HG03469 (cell line): Measurements from ENCODE around the gene SUPT20HL2.
"Not testable (repeated sequence)": the region's sequence is repeated elsewhere in the genome, so short reads cannot be mapped to it uniquely, and the experiment has no call there.

ENCODE experiments used
- ATAC-seq: cut with Tn5 transposase; IDR thresholded peaks from one replicate; pipeline ENCODE4 v1.9.1; 2021; ENCODE audit warnings: mild to moderate bottlenecking, moderate library complexity, moderate number of reproducible peaks; ENCODE audit not compliant: unreplicated experiment

The SUPT20HL2 gene

DNA sequence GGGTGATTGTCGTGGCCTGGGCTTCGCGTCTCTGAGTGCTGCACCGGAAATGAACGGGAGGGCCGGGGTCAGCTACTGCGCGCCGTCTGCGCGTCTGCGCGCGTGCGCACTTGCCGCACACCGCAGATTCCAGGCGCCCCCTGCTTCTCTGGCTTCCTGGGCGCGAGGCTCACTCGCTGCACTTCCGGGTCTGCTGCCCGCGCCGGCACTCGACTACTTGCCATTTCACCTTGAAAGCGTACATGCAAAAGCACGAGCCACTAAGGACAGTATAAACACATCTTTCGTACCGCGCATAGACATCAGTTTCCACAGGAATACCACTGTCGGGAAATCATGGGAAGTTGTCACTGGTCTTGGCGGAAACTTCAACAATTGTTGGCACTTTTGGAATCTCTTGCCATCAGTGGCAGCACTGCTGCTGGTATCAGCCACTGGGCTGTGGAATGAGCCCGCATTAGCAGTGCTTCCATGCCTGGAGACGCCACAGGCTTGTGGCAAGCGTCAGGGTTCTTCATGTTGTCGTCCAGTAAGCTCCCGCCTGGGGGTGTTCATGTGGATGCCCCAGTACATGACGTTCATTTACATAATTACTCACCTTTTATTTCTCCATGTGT, at the start of gene SUPT20HL2:
Gene SUPT20HL2, minus strand, starts transcription at position 51 of the 617 bp plus-strand sequence. CDS start 754 bp downstream, outside the sequence.
- no peak for ATAC-seq

DNA sequence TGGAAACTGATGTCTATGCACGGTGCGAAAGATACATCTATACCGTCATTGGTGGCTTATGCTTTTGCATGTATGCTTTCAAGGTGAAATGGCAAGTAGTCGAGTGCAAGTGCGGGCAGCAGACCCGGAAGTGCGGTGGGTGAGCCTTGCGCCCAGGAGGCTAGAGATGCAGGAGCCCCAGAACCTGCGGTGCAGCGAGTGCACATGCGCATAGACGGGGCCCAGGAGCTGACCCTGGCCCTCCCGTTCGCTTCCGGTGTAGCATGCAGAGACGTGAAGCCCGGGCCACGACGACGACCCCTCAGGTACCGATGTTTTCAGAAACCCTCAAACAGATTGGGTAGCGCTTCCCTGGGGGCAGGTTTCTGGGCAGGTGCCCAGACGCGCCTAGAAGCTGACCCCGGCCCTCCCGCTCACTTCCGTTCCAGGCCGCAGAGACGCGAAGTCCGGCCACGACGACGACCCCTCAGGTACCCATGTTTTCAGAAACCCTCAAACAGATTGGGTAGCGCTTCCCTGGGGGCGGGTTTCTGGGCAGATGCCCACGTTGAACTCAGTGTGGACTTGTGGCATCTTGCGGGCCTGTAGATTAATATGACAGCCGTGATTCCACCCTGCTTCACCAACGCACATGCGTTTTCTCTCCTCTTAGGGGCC, 48.3 kb upstream of the SUPT20HL2 start:
- ATAC-seq, result not testable (repeated sequence)

DNA sequence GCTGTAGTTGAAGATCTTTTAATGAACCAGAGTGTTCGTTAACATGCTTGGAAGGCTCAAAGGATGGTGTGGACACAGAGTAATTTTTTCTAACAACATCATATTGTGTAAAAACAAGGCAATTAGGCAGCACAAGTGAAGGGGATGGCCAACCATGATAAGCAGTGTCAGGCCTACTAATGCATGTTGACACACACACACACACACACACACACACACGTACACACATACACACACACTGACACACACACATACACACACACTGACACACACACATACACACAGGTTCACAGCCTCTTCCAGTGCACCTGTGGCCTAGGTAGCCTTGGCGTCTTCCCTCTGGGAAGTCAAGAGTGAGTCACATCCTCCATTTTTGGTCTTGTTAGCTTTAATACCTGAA, 46.4 kb upstream of the SUPT20HL2 start, which contains the start of gene SUPT20HL1:
Gene SUPT20HL1, plus strand, starts transcription at position 368 of the 400 bp plus-strand sequence. CDS start 2,122 bp downstream, outside the sequence.
- no peak for ATAC-seq

DNA sequence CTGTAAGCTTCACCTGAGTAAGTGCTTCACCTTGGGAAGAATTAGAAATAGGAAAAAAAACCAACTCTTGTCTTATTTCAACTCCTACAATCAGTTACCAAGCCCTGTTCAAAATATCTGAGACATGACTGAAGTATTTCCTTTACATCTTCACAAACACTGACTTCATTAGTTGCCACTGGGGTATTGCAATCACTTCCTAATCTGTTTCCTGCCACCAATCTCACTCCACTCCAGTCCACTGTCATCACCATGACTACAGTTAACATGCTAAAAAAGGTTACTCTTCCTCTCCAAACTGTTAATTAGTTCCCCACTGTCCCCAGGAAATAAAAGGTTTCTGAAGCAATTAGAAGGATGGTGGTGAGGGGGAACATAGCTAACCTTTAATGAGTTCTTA, 43.2 kb upstream of the SUPT20HL2 start:
- ATAC-seq, result no peak

DNA sequence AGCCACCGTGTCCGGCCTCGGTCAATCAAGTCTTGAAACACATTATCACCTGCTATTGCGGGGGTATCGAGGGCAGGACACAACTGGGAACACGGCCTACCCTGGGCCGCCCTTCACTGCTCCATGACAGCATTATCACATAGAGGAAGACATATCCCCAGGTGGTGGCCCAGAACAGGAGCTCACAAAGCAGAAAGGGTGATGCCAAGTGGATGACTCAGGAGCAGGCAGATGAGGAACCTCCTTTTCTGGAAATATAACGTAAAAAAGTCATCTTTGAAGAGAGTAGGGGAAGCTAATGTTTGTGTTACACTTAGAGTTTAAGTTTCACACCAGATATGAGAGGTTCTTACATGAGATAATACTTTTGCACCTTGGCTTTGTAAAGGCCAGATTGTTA, 41.2 kb upstream of the SUPT20HL2 start:
- no peak for ATAC-seq

DNA sequence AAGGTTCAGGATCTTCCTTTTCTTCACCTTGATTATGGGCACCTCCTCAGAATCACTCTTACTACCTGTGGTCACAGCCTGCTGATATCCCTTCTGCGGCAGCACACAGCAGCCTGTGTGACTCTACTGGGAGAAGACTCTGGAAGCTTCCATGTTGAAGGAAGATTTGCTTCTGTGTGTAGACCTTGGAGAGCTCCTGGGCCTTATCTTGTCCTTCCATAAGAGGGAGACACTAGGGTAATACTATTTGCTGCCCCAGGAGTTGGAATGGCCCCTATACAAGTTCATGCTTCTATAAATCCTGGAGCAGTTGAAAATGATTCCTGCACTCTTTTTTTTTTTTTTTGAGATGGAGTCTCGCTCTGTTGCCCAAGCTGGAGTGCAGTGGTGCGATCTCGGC, 36.3 kb upstream of the SUPT20HL2 start:
- no peak for ATAC-seq

DNA sequence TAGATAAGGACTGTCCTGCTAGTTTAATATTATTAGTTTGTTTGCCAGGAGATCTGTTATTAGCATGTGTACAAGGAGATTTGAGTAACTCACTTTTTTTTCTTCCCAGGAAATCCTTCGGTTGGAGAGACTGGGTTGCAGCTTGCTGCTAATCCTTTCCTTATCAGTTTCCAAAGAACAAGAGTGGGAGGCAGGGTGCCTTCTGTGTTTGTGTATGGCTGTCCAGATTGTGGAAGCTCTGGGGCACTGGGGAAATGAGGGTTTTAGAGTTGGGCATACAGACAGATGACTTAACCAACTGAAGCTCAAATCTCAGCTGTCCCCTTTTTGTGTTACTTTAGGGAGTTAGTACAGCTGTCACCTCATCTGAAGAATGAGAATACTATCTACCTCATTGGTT, 34.0 kb upstream of the SUPT20HL2 start:
- ATAC-seq, result no peak

DNA sequence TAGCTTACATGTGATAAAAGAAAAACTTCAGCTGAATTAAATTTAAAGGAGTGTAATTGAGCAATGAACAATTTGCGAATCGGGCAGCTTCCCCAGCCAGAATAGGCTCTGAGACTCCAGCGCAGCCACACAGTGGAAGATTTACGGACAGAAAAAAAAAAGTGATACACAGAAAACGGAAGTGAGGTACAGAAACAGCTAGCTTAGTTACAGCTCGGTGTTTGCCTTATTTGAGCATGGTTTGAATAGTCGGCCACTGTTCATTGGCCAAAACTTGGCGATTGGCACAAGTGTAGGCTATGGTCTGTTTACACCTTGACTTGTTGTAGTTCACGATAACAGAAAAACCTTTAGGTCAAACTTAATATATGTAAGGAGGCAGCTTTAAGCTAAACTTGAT, 29.9 kb upstream of the SUPT20HL2 start:
- ATAC-seq, result no peak

DNA sequence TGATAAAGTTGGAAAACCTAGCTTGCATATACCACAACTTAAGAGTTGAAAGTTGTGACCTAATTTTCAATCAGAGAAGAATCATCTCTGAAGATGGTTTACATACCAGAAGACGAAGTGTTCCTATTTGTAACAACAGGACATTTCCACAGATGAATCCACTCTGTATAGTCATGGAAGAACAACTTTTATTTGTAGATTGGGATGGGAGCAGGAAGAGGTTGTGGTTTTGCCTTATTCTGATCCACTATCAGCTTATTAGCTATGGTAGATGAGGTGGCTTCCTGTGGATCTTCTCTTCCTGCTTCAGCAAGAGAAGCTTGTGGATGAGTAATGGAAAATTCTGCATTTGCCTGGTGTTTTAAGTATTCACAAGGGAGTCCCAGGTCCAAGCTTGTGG, 27.9 kb upstream of the SUPT20HL2 start:
- no peak for ATAC-seq

DNA sequence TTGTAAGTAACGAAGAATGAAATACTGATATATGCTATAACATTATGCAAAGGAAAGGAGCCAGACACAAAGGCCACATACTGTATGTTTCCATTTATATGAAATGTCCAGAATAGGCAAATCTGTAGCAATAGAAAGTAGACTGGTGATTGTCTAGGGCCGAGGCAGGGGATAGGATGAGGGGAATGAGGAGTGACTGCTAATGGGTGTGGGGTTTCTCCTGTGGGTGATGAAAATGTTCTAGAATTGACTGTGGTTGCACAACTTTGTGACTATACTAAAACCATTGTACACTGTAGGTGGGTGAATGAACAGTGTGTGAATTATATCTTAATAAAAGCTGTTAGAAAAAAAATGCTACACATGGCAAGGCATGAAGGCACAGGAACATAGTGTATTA, 26.6 kb upstream of the SUPT20HL2 start:
- ATAC-seq, result no peak

DNA sequence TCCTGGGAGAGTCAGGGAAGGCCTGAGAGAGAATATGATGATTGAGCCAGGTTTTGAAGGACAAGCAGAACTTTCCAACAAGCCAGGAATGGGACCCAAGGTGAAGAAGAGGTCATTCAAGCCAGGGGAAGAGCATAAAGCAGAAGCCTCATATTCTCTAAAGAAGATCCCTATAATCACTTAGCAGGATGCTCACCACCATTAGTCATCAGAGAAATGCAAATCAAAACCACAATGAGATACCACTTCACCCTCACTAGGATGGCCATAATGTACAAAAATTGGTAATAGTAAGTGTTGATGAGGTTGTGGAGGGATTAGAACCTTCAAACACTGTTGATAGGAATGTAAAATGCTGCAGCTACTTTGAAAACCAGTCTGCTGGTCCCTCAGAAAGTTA, 26.0 kb upstream of the SUPT20HL2 start:
- no peak for ATAC-seq

DNA sequence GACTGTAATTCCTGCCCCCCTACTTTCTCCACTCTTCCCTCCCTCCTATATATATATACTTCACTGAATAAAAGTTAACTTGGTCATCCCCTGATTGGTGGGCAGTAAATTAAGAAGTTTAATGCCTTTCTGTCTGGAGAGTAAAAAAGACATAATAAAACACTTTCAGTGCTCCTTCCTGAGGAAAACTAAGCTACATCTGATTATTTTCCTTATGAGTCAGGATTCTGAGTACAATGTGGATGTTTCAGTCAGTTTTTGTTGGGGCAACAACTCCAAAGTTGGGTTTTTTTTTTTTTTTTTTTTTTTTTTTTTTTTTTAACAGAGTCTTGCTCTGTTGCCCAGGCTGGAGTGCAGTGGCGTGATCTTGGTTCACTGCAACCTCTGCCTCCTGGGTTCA, 22.0 kb upstream of the SUPT20HL2 start:
- no peak for ATAC-seq

DNA sequence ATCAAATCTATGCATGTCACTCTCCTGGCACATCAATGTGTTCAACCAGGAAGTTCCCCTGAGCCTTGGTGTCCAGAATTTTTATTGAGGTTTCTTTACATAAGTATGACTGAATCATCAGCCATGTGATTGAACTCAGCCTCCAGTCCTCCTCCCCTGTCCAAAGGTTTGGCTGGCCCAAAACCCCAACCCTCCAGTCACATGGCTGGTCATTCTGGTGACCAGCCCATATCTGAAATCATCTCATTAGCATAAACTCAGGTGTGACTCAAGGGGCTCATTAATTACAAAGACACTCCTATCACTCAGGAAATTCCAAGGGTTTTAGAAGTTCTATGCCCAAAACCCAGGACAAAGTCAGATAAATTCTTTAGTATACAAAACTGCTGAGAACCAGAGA, 20.6 kb upstream of the SUPT20HL2 start:
- no peak for ATAC-seq

DNA sequence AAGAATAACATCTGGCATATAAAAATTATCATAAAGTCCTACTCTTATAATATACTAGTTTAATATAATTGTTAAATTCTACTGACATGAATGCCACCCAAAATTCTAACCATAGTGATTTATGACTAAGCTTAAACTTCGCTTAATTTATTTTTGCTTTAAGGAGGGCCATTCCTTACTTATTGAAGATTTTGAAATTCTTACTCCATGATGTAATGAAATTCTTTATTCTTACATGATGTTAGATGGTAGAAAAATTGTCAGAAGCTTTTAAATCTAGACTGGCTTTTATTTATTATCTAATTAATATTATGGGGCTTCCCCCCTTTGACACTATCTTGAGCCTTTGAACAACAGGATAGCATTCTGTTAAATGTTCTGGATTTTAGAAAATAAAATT, 19.5 kb upstream of the SUPT20HL2 start:
- ATAC-seq, result no peak

DNA sequence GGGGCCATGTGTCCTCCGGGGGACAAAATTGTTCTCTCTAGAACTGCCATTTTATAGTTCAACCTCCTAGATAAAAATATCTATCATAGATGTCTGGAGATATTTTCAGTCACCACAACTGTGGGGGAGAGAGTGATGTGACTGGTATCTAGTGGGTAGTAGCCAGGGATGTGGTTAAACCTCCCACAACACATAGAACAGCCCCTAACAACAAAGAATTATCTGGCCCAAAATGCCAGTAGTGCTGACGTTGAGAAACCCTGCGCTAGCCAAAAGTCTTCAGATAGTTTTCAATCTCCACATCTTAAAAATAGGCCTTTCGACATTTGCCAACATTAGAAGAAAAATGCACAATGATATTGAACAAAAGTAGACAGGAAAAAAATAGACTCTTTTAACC, 19.0 kb upstream of the SUPT20HL2 start:
- ATAC-seq, result no peak

DNA sequence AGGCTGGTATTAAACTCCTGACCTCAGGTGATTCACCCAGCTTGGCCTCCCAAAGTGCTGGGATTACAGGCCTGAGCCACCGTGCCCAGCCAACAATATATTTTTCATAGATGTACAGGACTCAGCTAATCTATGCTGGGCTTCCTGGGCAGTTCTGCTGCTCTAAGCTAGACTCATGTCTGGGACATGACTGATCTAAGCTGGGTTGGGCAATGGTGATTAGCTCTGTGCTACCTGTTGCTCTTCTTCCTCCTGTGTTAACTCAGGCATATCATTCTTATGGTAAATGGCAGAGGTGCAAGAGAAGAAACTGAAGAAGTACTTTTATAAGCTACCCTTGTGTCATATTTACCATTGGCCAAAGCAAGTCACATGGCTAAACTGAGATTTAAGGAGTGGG, 11.4 kb upstream of the SUPT20HL2 start:
- no peak for ATAC-seq

DNA sequence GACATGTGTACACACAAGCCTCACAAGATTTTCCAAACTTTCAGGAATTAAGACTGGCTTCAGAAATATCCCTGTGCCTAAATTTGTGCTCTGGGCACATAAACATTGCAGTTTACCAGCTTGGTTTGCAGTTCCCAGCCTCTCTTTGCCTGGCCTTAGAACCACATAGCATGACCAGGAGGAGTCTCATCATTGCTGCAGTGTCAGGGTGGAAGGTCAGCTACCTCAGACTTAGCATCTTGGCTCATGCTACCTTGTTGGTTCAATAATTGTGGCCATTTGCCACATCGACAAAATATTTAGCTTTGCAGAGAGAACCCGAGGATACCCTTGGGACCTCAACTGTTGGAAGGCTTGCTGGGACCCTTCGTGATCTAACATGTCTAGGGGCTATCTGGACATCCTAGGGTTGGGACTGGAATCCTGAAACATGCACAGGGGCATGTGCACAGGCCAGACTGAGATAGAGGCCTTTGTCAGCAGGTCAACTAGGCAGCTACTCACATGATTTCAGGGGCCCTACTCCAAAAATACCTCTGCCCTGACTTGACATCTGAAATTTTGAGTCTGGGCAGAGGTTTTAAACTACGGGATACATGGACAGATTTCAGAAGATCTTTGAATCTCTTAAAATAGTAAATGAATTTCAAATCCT, 8.0 kb upstream of the SUPT20HL2 start:
- ATAC-seq, result no peak

DNA sequence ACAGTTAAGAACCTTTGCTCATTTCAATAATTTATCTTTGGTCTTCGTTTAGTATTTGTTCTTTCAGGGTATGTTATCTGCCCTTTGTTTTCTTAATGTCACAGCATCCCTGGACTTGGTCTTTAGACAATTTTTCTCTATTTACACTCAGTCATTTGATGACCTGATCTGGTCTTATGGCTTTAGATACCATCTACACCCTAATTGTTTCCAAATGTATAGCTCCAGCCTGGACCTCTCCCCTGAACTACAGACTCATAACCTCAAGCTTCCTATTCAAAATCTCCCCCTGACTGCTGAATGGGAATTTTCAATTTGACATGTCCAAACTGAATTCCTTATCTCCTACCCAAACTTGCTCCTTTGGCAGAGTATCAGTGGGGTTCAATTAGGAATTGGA, 3.7 kb upstream of the SUPT20HL2 start:
- no peak for ATAC-seq

DNA sequence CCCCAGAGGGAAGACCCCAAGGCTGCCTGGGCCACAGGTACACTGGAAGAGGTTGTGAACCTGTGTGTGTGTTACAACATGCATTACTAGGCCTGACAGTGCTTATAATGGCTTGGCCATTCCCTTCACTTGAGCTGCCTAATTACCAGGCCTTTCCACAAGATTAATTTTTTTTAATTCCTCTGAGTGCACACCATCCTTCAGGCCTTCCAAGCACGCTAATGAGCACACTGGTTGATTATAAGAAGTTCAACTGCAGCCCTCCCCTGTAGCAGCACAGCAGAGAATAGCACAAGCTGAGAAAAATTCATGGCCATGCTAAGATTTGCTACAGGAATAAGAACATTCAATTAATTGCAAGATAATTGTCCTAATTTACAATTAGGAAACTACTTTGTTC, 2.2 kb upstream of the SUPT20HL2 start:
- ATAC-seq, result no peak

DNA sequence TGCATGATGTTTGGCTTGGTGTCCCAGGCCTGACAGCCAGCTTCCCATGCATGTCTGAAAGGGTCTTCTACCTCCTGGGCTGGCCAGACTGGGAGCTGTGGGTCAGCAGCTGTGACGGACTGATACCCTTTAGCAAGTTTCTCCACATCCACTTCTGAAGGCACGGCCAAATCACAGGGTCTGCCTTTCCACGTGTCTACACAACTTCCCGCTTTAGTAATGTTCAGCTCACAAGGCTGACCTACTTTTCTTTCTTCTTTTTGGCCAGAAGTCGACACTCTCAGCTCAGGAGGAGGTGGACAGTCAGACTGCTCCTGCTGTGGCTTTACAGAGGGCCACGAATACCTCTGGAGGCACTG, 1.6 kb downstream of the SUPT20HL2 start:
- not testable (repeated sequence) for ATAC-seq

DNA sequence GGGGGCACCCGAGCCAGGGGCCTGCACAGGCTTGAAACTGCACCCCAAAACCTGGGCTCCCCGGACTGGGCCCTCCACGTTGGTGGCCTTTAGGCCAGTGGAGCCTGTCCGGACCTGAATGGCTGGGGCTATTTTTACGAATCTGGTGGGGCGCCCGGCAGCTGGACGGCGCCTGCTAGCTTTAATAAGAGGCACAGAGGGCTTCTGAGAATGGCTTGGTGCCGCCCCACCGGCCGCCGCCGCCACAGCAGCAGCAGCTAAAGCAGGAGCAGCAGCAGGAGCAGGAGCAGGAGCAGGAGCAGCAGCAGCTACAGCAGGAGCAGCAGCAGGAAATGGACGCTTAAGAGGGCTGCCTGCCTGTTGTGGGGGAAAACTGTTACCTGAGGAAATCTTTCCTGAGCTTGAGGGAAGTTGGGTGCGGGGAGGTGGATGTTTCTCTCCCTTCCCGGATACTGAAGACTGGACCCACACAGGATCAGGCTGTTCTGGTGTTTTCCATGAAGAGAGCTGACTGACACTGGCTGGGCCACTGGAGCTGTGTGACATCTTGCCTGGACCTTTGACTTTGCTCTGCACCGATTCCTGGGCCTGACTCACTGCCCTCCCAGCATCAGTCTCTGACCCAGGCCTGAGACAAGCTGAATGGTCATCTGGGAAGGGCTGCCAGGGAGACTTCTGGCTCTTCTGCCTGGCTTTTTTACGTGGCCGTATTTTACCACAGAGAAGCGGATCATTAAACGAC, 2.2 kb downstream of the SUPT20HL2 start:
- not testable (repeated sequence) for ATAC-seq

DNA sequence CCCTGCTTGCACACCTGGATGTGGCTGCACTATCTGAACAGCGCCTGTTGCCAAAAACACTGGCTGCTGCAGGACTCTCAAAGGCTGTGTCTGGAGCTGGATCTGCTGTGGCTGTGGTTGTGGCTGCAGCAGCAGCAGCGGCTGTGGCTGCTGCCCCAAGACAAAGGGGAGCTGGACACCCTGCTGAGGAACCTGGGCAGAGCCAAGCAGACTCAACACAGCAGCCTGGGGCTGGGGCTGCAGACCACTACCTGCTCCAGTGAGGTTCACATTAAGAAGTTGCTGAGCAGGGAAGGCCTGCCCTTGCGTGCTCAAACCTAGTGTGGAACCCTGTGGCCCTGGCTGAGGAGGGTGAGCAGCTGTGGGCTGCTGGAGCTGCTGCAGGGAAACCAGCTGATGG, 3.0 kb downstream of the SUPT20HL2 start:
- ATAC-seq, result not testable (repeated sequence)
